ENCODE results near the gene GABARAP.

The GABARAP gene

GRCh38 chr17:7228920-7229319, 13.3 kb downstream of the GABARAP start:
- Histone ChIP-seq H3K9me2 (ENCODE audit: low read depth, low read length) (no peaks in the 10 kb centered on the region), H3K9me3 (ENCODE audit: low read length) (no peaks in the 10 kb centered on the region), H4K20me1 (ENCODE audit: insufficient read depth, low read length) (no peaks in the 10 kb centered on the region), H3K9ac (ENCODE audit: low read length) (no peak overlapping the region), H3K4me1 (ENCODE audit: insufficient read depth, low read length, severe bottlenecking) (peaks cover 11% of the 10 kb centered on the region), H3K27me3 (ENCODE audit: insufficient read depth, low read length) (no peaks in the 10 kb centered on the region), H3K27ac (ENCODE audit: low read depth, low read length, poor library complexity, severe bottlenecking) (no peak overlapping the region), H3K79me2 (ENCODE audit: insufficient read depth, low read length) (peaks cover 23% of the 10 kb centered on the region), H3K4me2 (ENCODE audit: low read length) (no peak overlapping the region), H3K4me3 (ENCODE audit: low read depth, low read length, poor library complexity, severe bottlenecking) (no peak overlapping the region), H3F3A (ENCODE audit: insufficient read depth, low read length) (no peaks in the 10 kb centered on the region; the same call in 1 of the 2 replicates), H3K36me3 (ENCODE audit: insufficient read depth, low read length) (peaks cover 79% of the 10 kb centered on the region), H2AFZ (ENCODE audit: low read length) (no peak overlapping the region)
- no peak for TF ChIP-seq EZH2 (IDR thresholded peaks at IDR 0.05; ENCODE audit: borderline replicate concordance, low read length)
- no peak for TF ChIP-seq CTCF (IDR thresholded peaks at IDR 0.05; ENCODE audit: low read length)

- Histone ChIP-seq H3K4me2 (ENCODE audit: low read length) (no peak overlapping the region), H3K4me3 (ENCODE audit: low read depth, low read length, poor library complexity, severe bottlenecking) (no peak overlapping the region), H2AFZ (ENCODE audit: low read length) (no peak overlapping the region), H3K79me2 (ENCODE audit: insufficient read depth, low read length) (peaks cover 5% of the 10 kb centered on the region), H3K9me2 (ENCODE audit: low read depth, low read length) (no peaks in the 10 kb centered on the region), H3F3A (ENCODE audit: insufficient read depth, low read length) (no peaks in the 10 kb centered on the region; the same call in 1 of the 2 replicates), H3K9ac (ENCODE audit: low read length) (no peak overlapping the region), H3K9me3 (ENCODE audit: low read length) (no peaks in the 10 kb centered on the region), H3K36me3 (ENCODE audit: insufficient read depth, low read length) (peaks cover 92% of the 10 kb centered on the region), H3K27ac (ENCODE audit: low read depth, low read length, poor library complexity, severe bottlenecking) (no peak overlapping the region), H3K4me1 (ENCODE audit: insufficient read depth, low read length, severe bottlenecking) (peaks cover 4% of the 10 kb centered on the region), H4K20me1 (ENCODE audit: insufficient read depth, low read length) (no peaks in the 10 kb centered on the region), H3K27me3 (ENCODE audit: insufficient read depth, low read length) (no peaks in the 10 kb centered on the region)
- TF ChIP-seq CTCF (IDR thresholded peaks at IDR 0.05; ENCODE audit: low read length) (no peak), EZH2 (IDR thresholded peaks at IDR 0.05; ENCODE audit: borderline replicate concordance, low read length) (no peak)
Observed at GRCh38 chr17:7226721-7227710, 15.2 kb downstream of the GABARAP start.

- TF ChIP-seq CTCF (IDR thresholded peaks at IDR 0.05; ENCODE audit: low read length) (no peak), EZH2 (IDR thresholded peaks at IDR 0.05; ENCODE audit: borderline replicate concordance, low read length) (no peak)
- no peak overlapping the region for H3K4me2 ChIP-seq (ENCODE audit: low read length)
- H3K27ac ChIP-seq (ENCODE audit: low read depth, low read length, poor library complexity, severe bottlenecking), result no peak overlapping the region
- H3K79me2 ChIP-seq (ENCODE audit: insufficient read depth, low read length), result no peaks in the 10 kb centered on the region
- peaks cover 94% of the 10 kb centered on the region for H3K36me3 ChIP-seq (ENCODE audit: insufficient read depth, low read length)
- H3F3A ChIP-seq (ENCODE audit: insufficient read depth, low read length), result no peaks in the 10 kb centered on the region; the same call in 1 of the 2 replicates
- H3K9me2 ChIP-seq (ENCODE audit: low read depth, low read length), result no peaks in the 10 kb centered on the region
- no peaks in the 10 kb centered on the region for H3K27me3 ChIP-seq (ENCODE audit: insufficient read depth, low read length)
- H4K20me1 ChIP-seq (ENCODE audit: insufficient read depth, low read length), result no peaks in the 10 kb centered on the region
- no peaks in the 10 kb centered on the region for H3K9me3 ChIP-seq (ENCODE audit: low read length)
- no peak overlapping the region for H3K4me3 ChIP-seq (ENCODE audit: low read depth, low read length, poor library complexity, severe bottlenecking)
- H2AFZ ChIP-seq (ENCODE audit: low read length), result no peak overlapping the region
- H3K4me1 ChIP-seq (ENCODE audit: insufficient read depth, low read length, severe bottlenecking), result peaks cover under 1% of the 10 kb centered on the region
- no peak overlapping the region for H3K9ac ChIP-seq (ENCODE audit: low read length)
Observed at GRCh38 chr17:7225711-7226331, 16.4 kb downstream of the GABARAP start.

Data from OCI-LY1 (cell line).